OCI-LY3 (cell line): ENCODE data around the gene PTBP1.

Experiments used
- H2AFZ ChIP-seq: fragments of 200-600, 300-600 bp; shearing (Covaris generic); 2 replicates; pipeline ENCODE4 v1.6.0; 2014; ENCODE audit warnings: antibody characterized with exemption, low read depth, low read length
- H3K27ac ChIP-seq: fragments of 200-600, 300-600 bp; sonication (generic); 2 replicates; pipeline ENCODE4 v1.5.1; 2014; ENCODE audit warnings: mild to moderate bottlenecking, low read length, moderate library complexity, mixed read lengths
- H3K27me3 ChIP-seq: fragments of 200-600, 300-600 bp; sonication (generic); 2 replicates; pipeline ENCODE4 v1.6.1; 2014; ENCODE audit warnings: low read depth, low read length, mixed read lengths
- H3K36me3 ChIP-seq: fragments of 200-600, 300-600 bp; sonication (generic); replicated peaks from 2 replicates; pipeline ENCODE3; 2014; ENCODE audit warnings: low read depth, low read length, mixed read lengths
- H3K4me1 ChIP-seq: fragments of 300-600, 200-600 bp; sonication (generic); 2 replicates; pipeline ENCODE4 v1.6.1; 2014; ENCODE audit warnings: low read length, mixed read lengths
- H3K4me2 ChIP-seq: fragments of 200-600, 300-600 bp; sonication (generic); 2 replicates; pipeline ENCODE4 v1.6.1; 2014; ENCODE audit warnings: low read length, mixed read lengths
- H3K4me3 ChIP-seq: fragments of 300-600, 200-600 bp; sonication (generic); 2 replicates; pipeline ENCODE4 v1.5.1; 2014; ENCODE audit warnings: antibody characterized with exemption, mild to moderate bottlenecking, low read length, moderate library complexity
- H3K79me2 ChIP-seq: fragments of 300-600, 200-600 bp; shearing (Covaris generic); 2 replicates; pipeline ENCODE4 v1.6.1; 2014; ENCODE audit warnings: mild to moderate bottlenecking, low read length, mixed read lengths
- H3K9ac ChIP-seq: fragments of 300-600, 200-600 bp; shearing (Covaris generic); 2 replicates; pipeline ENCODE4 v1.6.0; 2014; ENCODE audit warnings: mild to moderate bottlenecking, low read length, moderate library complexity
- H3K9me3 ChIP-seq: fragments of 200-600, 300-600 bp; shearing (Covaris generic); 2 replicates; pipeline ENCODE4 v1.6.1; 2014; ENCODE audit warnings: low read length, mixed read lengths; ENCODE audit not compliant: insufficient read depth
- H4K20me1 ChIP-seq: fragments of 200-600, 300-600 bp; sonication (generic); 2 replicates; pipeline ENCODE4 v1.6.1; 2016; ENCODE audit warnings: low read length, mixed read lengths; ENCODE audit not compliant: insufficient read depth
- EZH2phosphoT487 ChIP-seq: fragments of 200-600 bp; shearing (Covaris generic); IDR thresholded peaks from 2 replicates; pipeline ENCODE4 v1.6.1; 2018; ENCODE audit warnings: antibody characterized with exemption, mixed run types, low read depth
- TF ChIP-seq, protein P1 (sequence below): fragments of 200-600, 300-600 bp; sonication (generic); IDR thresholded peaks from 2 replicates; pipeline ENCODE4 v1.5.1; 2014; ENCODE audit warnings: antibody characterized with exemption, low read length, low read depth

The PTBP1 gene

DNA sequence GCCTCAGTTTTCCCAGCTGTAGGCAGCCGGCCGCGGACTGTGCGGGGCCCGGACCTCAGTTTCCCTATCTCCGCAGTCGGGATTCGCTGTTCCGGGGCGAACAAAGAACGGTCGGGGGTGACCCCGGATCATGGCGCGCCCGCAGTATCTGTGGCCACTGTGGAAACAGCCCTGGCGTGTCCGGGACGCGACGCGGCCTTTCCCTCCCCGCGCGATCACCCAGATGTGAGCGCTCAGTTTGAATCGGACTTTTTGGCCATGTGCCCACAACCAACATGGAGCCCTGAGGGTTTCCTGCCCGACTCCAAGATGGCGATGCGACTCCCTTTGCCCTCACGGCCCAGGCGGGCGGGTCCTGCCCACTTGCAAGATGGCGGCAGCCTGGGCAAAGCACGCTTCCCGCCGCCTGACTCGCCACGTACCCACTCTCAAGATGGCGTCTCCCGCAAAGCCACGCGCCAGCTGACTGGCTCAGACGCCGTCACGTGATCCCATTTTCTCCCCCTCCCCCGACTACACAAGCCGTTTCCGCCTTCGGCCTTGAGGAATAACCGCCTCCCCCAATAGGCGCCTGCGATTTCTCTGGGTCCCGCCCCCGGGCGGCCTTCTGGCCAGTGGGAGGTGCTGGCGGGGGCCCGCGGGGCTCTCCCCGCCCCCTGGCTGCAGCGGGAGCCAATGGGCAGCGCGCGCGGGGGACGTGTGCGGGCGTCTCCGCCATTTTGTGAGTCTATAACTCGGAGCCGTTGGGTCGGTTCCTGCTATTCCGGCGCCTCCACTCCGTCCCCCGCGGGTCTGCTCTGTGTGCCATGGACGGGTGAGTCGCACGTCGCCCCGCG is at the start of gene PTBP1:
TSS of gene PTBP1 (plus strand) at position 761 of the 836 bp plus-strand sequence. CDS start at position 807, 46 bp downstream.
- TF ChIP-seq, protein P1, sequence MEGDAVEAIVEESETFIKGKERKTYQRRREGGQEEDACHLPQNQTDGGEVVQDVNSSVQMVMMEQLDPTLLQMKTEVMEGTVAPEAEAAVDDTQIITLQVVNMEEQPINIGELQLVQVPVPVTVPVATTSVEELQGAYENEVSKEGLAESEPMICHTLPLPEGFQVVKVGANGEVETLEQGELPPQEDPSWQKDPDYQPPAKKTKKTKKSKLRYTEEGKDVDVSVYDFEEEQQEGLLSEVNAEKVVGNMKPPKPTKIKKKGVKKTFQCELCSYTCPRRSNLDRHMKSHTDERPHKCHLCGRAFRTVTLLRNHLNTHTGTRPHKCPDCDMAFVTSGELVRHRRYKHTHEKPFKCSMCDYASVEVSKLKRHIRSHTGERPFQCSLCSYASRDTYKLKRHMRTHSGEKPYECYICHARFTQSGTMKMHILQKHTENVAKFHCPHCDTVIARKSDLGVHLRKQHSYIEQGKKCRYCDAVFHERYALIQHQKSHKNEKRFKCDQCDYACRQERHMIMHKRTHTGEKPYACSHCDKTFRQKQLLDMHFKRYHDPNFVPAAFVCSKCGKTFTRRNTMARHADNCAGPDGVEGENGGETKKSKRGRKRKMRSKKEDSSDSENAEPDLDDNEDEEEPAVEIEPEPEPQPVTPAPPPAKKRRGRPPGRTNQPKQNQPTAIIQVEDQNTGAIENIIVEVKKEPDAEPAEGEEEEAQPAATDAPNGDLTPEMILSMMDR, result no peak
- TF ChIP-seq EZH2phosphoT487, result no peak
- Histone ChIP-seq H3K9ac (peak within 1 kb of the TSS; percentile 95), H3K79me2 (peaks cover 47% of the 10 kb centered on the region), H3K9me3 (no peaks in the 10 kb centered on the region), H3K4me2 (peak within 1 kb of the TSS; percentile 96), H3K27ac (peak within 1 kb of the TSS; percentile 74), H3K4me1 (peaks cover 12% of the 10 kb centered on the region), H4K20me1 (peaks cover 40% of the 10 kb centered on the region), H3K27me3 (no peaks in the 10 kb centered on the region), H3K4me3 (peak within 1 kb of the TSS; percentile 99), H3K36me3 (peaks cover 36% of the 10 kb centered on the region), H2AFZ (peak within 1 kb of the TSS; percentile 62; the same call in 1 of the 2 replicates)

DNA sequence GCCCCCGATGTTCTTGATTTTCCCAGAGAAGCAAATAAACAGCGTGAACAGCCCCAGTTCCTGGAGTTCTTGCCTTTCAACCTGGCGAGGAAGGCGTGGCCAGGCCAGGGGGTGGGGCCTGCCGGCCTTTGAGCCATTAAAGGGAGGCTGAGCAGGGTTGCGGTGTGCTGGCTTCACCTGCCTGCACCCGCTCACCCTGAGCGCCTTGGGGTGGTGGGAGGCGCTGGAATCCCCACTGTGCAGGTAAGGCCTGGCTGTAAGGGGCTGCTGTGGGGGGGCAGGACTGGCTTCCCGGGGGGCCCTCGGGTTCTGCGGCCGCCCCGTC is 49.0 kb upstream of the PTBP1 start:
- no peak overlapping the region for H3K9ac ChIP-seq
- TF ChIP-seq, protein P1, result no peak
- no peak for TF ChIP-seq EZH2phosphoT487

DNA sequence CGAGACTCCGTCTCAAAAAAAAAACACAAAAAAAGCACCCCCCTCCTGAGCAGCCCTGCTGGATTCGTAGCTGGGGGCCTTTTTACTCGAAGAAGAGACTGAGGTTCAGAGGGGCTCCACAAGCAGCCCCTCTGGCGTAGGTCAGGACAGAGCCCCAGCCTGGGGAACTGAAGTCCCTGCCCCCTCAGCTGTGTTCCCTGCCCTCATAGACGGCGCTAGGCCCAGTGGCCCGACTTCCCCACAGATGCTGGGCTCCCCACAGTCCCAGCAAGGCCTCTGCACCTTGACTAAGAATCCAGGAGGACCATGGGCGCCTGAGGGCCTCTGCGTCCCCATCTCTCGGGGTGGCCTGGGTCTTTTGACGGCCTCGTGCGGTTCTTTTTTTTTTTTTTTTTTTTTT is 47.4 kb upstream of the PTBP1 start:
- Histone ChIP-seq H3K4me3 (no peak overlapping the region), H3K9ac (no peak overlapping the region), H3K27ac (no peak overlapping the region), H3K27me3 (no peaks in the 10 kb centered on the region), H3K9me3 (no peaks in the 10 kb centered on the region), H3K4me2 (no peak overlapping the region), H3K4me1 (no peaks in the 10 kb centered on the region), H3K79me2 (no peaks in the 10 kb centered on the region), H4K20me1 (no peaks in the 10 kb centered on the region), H3K36me3 (no peaks in the 10 kb centered on the region), H2AFZ (no peak overlapping the region)
- TF ChIP-seq EZH2phosphoT487, result no peak
- TF ChIP-seq, protein P1, result no peak

More for the DNA sequence above, 49.0 kb upstream of the PTBP1 start:
- Histone ChIP-seq H4K20me1 (no peaks in the 10 kb centered on the region), H3K27ac (no peak overlapping the region), H3K4me2 (no peak overlapping the region), H3K4me3 (no peak overlapping the region), H3K36me3 (no peaks in the 10 kb centered on the region), H3K27me3 (no peaks in the 10 kb centered on the region), H2AFZ (no peak overlapping the region), H3K79me2 (no peaks in the 10 kb centered on the region), H3K9me3 (no peaks in the 10 kb centered on the region), H3K4me1 (no peaks in the 10 kb centered on the region)

DNA sequence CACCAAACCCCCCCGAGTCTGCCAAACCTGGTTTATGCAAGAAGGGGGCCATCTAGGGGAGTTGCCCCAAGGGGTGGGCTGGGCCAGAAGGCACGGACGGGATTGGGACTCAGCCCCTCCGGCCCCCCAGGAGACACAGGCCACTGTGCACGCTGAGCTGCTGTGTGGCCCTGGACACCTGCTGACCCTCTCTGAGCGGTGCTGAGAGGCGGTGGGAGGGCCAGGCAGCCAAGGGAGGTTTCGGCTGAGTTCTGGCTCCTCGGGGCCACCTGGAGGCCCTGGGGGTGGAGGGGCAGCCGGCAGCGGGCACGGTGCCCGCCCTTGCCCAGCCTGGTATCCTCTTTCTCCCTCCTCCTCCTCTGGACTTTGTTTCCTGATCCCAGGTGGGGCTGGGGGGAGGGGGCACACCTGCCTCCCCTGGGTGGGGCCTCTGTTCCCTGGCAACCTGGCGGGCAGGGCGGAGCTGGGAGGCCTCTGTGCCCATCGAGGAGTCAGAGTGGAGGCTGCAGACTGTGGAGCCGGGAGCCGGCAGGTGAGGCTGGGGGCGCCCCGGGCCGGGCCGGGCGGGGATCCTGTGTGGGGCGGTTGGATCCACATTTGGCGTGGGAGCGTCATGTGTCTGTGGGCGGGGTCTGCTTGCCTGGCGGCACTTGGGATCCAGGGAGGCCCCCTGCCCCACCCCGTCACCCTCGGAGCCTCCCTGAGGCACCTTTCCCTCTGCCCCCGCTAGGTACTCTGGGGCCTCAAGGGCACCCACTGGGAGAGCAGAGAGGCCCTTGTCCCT is 46.4 kb upstream of the PTBP1 start, which contains the start of gene MISP:
TSS of gene MISP (plus strand) at position 473 of the 784 bp plus-strand sequence. CDS start 5,835 bp downstream, outside the sequence.
- no peaks in the 10 kb centered on the region for H3K27me3 ChIP-seq
- no peak within 1 kb of the TSS for H3K27ac ChIP-seq

More for the DNA sequence above, 46.4 kb upstream of the PTBP1 start, which contains the start of gene MISP:
- no peak within 1 kb of the TSS for H3K4me3 ChIP-seq
- H2AFZ ChIP-seq, result no peak within 1 kb of the TSS
- H3K36me3 ChIP-seq, result no peaks in the 10 kb centered on the region
- H3K9ac ChIP-seq, result no peak within 1 kb of the TSS
- no peaks in the 10 kb centered on the region for H3K4me1 ChIP-seq
- TF ChIP-seq EZH2phosphoT487, result no peak
- TF ChIP-seq, protein P1, result no peak
- no peak within 1 kb of the TSS for H3K4me2 ChIP-seq
- no peaks in the 10 kb centered on the region for H3K9me3 ChIP-seq
- no peaks in the 10 kb centered on the region for H4K20me1 ChIP-seq
- H3K79me2 ChIP-seq, result no peaks in the 10 kb centered on the region
